Measurements from ENCODE around the gene IGSF6.

- no peak for TF ChIP-seq CTCF (conservative IDR thresholded peaks at IDR 0.05; ENCODE audit: low read depth, low read length)
- TF ChIP-seq EZH2phosphoT487 (IDR thresholded peaks at IDR 0.05; ENCODE audit: borderline replicate concordance, low read length): no peak
Measured at GRCh38 chr16:21617607-21618006, 34.8 kb downstream of the IGSF6 start.
